EL (cell line): Measurements from ENCODE around the gene GREB1L.
"Not testable (repeated sequence)": the region's sequence is repeated elsewhere in the genome, so short reads cannot be mapped to it uniquely, and the experiment has no call there.

ENCODE experiments used
- DNase-seq: peaks from one replicate; pipeline ENCODE4 v3.0.0-alpha.2; 2016

GREB1L gene

DNA sequence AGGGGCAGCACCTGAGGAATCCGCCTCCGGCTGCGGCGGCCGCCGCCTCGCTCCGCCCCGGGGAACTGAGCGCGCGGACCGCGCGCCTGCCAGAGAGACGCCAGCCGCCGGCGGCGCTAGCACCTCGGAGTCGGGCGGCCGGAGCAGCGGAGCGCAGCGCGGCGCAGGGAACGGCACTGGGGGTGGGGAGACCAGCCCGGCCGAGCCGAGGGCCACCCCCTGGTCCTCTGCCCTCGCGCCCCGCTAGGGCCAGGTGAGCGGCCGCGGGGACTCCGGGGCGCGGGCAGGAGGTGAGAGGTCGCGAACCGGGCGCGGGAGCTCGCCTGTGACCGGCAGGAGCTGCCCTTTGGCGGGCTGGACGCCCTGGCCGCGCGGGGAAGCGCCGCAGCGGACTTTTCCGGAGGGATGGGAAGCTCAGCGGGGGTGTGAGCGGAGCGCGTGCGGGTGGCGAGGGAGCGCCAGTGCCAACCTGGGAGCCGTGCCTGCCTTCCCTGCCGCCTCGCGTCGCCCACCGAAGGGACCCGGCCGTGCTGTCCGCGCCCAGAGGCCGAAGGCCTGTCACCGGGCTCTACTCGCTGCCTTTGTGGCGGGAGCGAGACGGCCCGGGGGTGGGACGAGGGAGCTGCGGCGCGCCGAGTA is at the start of gene GREB1L:
Gene GREB1L (plus strand): TSS at position 92 of the 639 bp plus-strand sequence. CDS start 141,287 bp downstream, outside the sequence.
- DNase-seq = peak; percentile 76

DNA sequence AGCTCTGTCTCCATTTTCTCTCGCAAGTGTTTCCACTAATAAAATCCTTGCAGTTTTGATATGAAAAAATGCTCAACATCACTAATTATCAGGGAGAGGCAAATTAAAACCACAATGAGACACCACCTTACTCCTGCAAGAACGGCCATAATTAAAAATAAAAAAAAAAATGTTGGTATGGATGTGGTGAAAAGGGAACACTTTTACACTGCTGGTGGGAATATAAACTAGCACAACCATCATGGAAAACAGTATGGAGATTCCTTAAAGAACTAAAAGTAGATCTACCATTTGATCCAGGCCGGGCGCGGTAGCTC is 49.8 kb upstream of the GREB1L start:
- DNase-seq = no peak

DNA sequence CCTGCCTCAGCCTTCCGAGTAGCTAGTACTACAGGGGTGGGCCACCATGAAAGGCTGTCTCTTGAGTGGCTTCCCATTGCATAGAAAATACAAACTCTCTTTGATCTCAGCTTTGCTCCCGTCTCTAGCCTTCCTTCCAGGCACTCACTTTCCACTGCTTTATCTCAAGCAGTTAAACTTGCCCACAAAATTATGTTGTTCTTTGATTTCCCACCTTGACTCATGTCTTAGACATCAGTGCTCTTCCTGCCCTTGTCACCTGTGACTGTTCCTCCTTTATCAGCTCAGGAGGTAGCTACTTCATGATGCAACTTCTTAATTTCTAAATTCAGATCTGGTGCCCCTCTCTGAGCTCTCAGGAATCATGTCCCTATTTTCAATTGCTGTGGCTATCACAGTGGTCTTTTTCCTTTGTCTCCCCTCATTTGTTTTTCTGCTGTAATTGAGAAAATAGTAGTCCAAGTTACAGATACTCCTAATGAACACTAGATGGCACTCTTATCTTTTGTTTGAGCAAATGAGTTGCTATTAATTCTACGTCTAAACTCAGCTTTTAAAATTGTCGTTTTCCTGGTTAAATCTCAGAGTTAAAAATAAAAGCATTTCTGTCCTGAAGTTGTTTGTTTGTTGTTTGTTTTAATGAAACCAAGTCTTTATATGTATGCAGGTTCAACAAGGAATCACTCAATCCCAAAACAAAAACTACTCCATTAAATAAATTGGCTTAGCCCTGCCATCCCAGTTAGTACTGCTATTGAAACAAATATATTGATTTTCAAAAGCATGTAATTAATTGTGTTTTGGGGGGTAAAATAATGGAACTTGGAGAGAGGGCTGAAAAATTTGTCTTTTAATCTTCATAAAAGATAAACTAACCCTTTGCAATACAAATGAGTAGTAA is 46.9 kb upstream of the GREB1L start:
- peak; percentile 49 for DNase-seq

DNA sequence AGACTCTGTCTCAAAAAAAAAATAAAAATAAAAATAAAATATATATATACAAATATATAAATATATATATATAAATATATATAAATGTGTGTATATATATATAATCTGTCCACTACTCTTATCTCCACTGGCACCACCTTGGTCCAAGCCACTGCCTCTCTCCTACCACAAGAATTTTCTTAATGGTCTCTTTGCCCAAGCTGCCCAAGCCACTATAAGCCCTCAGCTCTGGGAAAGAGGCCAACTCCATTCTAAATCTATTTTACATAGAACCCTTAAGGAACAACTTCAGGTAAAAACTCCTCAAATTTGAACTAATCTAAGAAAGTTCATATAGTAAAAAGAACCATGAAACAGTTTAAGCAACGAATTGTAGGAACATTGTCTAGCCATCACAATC is 45.6 kb upstream of the GREB1L start:
- DNase-seq = no peak

DNA sequence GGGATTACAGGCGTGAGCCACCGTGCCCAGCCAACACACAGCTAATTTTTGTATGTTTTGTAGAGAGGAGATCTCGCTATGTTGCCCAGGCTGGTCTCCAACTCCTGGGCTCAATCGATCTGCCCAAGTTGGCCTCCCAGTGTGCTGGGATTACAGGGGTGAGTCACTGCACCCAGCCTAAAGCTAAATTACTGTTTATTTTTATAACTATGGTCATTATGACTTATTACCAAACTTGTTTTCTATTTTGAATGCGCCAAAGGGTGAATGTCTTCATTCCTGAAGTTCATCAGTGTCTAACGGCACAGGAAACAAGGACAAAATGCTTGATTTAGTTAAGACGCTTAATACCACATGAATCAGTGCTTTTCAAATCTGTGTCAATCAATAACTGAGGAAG is 38.9 kb upstream of the GREB1L start:
- peak; percentile 35 for DNase-seq

DNA sequence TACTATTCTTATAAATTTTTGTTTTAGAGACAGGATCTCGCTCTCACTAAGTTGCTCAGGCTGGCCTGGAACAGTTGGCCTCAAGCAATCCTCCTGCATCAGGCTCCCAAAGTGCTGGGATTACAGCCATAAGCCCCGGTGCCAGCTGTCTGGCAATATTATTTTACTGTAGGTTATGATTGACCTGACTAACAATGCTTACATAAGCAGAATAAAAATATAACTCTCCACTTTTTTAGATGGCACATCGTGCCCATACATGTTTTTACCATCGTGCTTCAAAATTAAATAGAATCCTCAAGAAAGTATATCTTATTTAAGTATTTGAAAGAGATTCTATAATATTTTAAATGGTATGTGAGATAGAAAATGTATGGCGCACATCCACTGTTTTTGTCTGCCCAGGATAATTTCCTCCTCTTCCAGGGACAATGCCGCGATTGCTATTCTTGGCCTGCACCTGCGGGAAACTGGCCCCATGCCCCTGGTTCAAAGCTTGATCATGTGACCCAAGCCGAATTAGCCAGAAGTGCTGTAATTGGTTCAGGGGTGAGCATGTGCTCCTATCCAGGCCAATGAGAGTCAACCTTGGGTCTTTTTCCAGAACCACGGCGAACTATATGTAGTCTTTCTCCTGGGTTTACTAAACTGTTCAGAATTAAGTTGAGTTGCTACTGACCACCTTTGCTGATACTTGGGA is 38.3 kb upstream of the GREB1L start:
- no peak for DNase-seq

DNA sequence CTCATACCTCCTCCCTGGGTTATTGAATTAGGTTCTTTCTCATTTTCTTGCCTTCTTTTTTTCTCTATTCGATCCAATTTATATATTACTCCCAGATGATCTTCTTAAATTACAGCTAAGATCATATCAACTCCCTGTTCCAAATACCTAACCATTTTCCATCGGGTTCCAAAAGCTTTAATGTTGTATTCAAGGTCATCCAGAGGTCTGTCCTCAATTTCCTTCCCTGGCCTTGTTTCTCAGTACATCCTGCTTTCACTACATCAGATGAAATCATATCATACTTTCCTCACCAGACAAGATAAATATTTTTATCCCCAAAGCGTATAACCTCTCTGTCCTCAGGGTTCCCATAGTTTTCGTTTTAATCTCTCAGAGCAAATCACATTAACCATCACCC is 36.3 kb upstream of the GREB1L start:
- no peak for DNase-seq

DNA sequence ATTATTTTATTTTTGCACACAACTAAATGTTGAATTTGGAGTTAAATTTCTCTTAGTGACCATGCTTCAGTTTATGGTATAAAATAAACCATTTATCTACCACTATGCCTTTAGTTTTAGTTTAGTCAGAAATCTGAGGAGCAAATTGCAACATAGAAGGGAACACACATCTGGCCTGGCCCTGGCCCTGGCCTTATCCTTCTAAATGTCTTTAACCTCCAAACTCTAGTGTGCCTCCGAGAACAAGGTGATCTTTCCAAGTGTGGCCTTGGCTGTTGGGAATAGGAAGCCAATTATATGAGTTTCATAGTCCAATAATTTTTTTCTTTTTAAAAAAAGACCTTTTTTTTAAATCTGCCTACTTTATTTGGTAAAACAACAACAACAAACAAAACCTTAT is 31.8 kb upstream of the GREB1L start:
- no peak for DNase-seq

DNA sequence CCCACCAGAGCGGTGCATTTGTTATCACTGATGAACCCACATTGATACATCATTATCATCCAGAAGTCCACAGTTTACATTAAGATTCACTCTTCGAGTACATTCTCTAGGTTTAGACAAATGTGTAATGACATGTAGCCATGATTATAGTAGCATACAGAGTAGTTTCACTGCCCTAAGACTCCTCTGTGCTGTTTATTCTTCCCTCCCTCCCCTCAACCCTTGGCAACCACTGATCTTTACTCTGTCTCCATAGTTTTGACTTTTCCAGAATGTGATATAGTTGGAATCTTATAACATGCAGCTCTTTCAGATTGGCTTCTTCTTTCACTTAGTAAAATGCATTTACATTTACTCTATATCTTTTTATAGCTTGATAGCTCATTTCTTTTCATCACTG is 31.2 kb upstream of the GREB1L start:
- no peak for DNase-seq

DNA sequence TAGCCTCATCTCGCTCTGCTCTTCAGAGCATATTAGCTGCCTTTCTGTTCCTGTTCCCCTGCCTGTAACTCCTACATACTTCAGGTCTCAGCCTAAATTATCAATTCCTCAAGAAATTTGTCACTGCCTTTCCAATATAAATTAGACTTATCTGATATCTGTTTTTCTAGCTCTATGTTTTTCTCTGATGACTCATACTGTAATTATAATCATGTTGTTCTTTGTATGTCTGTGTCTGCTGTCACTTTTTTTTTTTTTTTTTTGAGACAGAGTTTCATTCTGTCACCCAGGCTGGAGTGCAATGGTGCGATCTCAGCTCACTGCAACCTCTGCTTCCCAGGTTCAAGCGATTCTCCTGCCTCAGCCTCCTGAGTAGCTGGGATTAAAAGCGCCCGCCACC is 27.6 kb upstream of the GREB1L start:
- not testable (repeated sequence) for DNase-seq

DNA sequence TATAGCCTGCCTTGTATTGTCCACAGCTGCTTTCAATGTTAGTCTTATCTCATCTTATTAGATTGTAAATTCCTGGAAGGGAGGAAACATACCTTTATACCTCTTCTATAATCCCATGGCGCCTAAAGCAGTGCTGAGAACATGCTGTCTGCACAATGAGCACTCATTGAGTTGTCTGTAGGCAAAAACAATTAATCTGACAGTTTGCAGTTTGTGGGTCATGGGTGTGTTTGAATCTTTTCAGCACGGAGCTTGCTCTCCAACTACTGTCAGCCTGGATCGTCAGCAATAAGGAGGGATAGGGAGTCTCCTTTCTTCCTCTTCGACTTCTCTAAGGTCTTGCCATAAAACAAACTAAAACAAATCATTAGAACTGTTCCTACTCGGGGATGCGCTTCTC is 26.5 kb upstream of the GREB1L start:
- DNase-seq = no peak

DNA sequence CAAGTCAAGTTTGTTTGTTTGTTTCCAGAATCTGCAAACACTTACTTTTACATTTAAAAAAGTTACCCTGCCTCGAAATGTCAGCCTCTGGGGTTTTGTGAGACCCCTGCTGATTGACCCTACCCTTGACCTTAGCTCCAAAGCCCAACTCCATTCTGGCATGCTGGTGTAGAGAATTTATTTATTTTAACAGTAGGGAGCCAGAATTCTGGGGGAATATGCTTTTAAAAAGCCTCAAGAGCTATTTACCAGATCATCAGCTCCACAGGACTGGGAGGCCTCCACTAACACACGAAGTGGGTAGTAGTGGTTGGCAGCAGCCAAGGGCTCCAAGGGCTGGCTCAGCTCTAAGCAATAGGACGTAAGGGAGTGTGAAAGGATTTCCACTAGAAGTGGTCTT is 23.2 kb upstream of the GREB1L start:
- DNase-seq = no peak

DNA sequence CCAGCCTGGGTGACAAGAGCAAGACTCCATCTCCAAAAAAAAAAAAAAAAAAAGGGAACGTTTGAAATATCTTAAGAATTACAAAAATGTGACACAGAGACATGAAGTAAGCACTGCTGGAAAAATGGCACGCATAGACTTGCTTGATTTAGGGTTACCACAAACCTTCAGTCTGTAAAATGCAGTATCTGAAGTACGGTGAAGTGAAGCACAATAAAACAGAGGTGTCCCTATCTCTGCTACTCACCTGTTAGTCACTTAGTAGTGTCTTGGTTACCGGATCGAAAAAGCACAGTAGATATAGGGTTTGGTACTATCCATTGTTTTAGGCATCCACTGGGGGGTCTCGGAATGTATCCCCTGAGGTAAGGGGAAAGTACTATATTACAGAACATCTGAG is 11.6 kb upstream of the GREB1L start:
- peak; percentile 61 for DNase-seq

DNA sequence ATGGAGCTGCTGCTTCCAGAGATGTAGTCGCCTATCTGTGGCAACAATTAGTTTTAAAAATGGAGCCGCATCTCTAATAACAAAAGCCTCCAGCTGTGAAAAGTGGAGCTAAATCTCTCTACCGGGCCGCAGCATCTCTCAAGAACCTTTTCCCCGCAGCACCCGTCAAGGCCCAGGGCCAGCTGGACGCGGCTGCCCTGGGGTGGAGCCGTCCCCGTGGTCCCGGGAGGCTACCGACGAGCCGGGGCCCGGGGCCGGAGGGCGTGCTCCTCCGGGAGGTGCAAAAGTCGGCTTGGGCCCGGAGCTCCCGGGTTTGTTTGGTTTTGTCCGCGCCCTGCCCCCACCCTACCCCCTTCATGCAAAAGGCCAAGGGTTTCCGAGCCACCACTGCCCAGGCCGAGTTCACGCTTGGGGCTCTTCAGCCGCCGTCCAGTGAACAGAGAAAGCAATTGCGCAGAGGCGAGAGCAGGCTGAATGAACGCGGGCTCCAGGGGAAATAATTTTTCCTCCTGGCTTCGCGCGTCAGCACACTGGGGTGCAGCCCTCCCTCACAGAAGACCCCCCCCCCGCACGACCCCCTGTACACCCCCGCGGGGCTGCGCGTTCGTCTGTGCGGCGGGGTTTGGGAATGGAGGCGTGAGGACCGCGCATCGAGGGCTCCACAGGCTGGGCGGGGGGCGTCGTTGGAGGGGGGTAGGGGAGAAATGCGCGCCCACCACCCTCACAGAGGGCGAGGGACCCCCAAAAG is 557 bp upstream of the GREB1L start:
- DNase-seq = peak; percentile 52

DNA sequence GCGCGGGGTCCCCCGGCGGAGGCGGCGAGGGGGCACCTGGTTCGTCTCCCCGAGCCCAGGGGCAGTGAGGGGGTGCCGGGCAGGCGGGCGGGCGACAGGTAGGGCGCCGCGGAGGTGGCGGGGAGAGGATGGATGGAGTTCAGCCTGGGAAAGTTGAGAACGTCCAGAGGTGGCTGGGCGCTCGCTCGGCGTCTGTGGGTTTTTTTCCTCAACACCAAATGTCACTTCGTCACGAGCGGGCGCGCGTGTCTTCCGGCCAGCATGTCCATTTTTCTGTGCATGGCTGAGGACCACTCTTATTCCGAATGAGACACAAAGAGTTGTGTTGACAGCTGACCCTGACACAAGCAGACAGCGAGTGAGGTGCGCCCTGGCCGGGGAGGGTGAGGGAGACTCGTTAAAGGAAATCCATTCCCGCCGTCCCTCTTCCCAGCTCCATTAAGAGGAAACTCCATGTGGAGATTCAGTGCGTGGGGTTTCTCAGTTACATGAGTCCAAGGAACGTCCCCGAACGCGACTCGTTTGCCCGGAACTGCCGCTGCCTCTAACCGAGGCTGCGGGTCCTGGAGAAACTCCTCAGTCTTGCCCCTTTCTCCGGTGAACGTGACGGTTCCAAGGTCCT is 859 bp downstream of the GREB1L start:
- DNase-seq = peak; percentile 50

DNA sequence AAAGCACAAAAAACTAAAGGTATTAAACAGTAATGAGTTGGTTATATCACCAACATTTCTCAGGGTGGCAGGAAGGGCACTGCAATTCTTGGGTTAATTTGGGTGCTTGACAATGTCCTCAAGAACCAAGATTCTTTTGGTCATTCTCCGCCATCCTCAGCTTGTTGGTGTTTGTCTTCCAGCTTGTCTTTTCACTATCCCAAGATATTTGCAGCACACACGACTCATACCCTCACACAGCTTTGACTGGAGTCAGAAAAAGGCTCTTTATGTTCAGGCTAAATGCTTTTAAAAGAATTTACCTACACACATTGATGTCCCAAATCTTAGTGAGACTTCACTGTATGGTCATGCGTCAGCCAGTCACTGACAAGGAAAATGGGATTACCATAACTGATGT is 12.5 kb downstream of the GREB1L start:
- no peak for DNase-seq

DNA sequence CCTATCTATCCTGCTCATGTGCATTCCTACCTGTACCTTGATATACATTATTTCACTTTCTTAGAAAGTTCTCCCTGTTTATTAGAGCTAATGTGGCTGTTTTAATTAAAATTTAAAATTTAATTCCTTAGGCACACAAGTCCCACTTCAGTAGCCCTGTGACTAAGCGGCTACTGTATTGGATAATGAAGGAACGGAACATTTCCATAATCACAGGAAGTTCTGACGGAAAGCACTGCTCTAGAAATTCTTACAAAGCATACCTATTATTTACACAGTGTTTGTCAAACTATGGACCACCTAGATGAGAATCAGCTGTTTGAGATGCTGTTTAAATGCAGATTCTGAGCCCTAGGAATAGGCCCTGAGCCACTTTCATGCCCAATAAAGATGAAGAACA is 13.2 kb downstream of the GREB1L start:
- no peak for DNase-seq

DNA sequence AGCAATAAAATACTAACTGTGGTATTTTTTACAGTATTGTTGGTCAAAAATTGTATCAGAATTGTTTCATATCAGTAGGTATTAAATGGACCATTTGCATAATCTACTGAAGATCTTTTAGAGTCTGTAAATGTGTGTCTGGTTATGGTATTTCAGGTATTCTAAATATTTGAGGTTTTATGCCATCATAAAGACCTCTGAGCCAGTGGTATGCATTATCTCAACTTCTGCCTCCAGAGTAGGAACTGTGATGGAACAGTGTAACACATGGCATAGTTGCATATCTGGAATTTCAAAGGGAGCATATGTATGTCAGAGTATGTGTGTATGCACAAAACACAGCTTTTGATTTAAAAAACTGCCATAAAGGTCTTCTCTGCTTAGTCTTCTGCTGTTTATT is 15.4 kb downstream of the GREB1L start:
- peak; percentile 83 for DNase-seq

DNA sequence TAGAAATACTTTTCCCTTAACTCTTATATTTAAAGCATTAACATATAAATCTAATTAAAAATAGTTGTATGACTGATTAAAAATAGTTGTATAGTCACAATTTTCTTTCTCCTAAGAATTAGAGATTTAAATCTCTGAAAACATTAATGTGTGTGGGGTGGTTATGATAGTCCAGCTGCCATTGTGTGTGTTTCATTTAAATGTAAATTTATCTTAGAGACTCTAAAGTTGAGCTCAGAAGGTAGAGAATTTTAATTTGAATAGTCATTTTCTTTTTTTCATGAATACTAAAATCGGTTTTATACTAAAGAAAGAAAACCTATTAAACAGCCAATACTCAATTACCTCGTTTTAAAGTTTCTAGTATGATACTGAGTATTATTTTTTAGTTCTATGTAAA is 18.6 kb downstream of the GREB1L start:
- DNase-seq = no peak

DNA sequence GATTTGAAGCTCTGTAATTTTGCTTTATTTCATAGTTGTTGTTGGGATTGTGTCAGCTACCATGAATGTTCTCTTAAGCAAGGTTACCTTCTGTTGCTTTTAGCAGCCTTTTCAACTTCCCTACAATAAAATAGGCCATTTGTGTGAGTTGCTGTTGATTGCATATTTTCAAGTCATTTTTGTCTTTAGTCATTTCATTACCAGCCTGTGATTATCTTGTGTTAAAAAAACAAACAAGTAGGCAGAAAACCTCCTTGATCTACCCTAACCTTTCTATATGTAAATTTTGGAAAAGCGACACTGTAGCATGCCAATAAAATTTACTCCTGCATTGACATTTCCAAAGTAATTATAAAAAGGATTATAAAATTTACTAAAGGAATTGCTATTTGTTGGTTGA is 19.3 kb downstream of the GREB1L start:
- no peak for DNase-seq

DNA sequence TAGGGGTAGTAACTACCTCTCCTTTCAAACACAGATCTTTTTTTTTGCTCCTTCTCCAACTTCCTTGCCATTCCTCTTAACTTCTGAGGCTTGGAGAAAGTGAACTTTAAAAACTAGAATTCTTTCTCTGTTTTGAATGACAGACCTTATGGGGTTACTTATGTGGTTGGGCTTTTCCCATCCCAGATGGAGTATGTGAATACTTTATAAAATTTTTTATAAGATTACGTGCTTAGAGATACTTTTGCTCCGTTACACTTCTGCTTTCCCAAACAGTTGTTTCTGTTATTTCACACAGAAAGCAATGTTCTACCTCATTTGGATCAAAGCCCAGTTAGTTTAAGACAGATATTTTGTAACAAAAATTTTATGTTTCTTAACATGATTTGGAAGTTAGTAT is 20.2 kb downstream of the GREB1L start:
- DNase-seq = no peak

DNA sequence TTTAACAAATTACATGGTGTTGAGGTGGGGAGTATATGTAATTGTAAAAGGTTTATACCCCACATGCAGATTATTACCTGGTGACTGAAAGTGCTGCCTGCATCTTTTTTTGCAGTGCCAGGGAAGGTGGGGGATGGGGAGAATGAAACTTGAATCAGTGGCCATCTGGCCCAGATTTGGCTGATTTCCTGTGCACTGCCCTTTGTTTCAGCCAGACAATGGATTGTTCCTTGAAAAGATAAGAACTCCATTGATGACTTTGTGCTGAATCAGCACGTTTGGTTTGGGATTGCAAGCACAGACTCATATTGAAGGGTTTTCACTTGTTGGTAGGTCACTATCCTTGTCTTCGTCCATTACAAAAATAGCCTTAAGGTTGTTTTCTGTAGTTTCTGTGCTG is 20.9 kb downstream of the GREB1L start:
- no peak for DNase-seq

DNA sequence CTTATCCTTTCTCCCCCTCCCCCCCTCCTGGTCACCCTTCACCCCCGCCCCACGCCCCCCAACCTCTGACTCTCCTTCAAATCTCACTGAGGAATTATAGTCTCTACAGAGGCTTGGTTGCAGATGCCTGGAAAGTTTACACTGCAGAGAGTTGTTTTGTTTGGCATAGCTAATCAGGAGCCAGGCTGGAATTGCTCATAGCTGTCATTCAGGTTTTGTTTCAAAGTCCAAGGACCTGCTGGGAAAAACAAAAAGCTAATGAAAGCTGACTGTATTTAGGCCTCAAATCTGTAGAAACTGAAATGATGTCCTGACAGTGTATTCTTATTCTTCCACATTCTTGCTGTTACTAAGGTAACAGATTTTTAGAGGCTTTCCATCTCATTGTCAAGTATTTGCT is 22.6 kb downstream of the GREB1L start:
- DNase-seq = peak; percentile 22
